Ammon's horn (tissue), 1 donor: Measurements from ENCODE around the gene OR5C1.
A peak's percentile ranks its signal among the peaks of the same experiment; 100 is the strongest.
"Not testable (repeated sequence)": the region's sequence is repeated elsewhere in the genome, so short reads cannot be mapped to it uniquely, and the experiment has no call there.

ENCODE experiments used
- DNase-seq: peaks from one replicate; pipeline ENCODE4 v3.0.0-alpha.2; 2016; ENCODE audit warnings: low spot score

The OR5C1 gene

DNA sequence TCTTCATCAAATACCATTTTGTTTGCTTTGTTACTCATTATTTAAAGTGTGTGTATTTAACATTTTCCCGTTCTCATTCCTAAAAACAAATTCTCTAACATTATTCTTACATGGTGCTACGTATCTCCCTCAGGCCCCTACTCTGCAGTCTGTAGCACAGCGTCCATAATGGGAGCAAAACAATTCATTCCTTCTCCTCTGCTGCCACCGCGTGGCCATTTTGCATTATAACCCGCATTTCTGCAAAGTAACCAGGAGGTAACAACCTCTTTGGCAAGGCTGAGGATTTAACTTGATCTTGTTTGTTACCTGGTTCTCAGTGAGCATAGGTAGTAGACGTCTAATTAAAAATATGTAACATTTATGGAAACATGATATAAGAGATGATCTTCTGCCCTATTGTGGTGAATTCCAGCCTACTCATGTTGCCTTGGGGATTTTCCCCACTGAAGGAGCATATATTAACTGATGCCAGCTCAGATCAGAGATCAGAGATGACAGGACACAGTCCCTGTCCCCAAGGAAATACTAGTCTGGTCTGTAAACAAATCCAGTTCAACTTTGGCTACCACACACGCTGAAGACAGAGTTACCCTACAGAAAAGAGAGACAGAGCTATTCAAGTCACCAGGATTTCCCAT lies 21.7 kb downstream of the OR5C1 start:
- peak; percentile 94 for DNase-seq

DNA sequence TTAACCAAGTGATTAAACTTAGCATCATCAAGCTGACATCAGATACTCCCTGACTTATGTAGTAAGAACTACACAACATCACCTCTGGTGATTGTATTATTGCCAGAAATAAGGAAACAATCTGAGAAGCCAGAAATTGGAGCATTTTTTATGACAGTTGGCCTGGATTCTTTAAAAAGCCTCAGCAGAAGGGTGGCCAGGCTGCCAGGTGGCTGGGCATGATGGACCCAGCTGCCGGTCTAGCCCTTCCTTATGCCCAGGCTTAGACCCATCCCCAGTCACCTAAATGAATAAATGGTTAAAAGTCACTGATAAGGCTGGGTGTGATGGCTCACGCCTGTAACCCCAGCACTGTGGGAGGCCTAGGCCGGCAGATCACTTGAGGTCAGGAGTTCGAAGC lies 24.0 kb downstream of the OR5C1 start:
- DNase-seq = no peak

DNA sequence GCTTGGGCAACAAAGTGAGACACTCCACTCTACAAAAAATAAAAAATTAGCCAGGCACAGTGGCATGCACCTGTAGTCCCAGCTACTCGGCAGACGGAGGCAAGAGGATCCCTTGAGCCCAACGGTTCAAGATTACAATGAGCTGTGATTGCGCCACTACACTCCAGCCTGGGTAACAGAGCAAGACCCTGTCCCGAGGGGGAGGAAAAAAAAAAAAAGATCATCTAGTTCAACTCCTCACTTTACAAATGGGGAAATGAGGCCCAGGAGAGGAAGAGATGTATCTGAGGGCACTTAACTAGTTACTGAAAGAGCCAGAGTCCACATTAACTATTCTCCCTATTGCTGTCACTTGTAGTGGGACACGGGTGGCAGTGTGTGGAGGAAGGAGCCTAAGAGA lies 25.8 kb downstream of the OR5C1 start:
- no peak for DNase-seq

DNA sequence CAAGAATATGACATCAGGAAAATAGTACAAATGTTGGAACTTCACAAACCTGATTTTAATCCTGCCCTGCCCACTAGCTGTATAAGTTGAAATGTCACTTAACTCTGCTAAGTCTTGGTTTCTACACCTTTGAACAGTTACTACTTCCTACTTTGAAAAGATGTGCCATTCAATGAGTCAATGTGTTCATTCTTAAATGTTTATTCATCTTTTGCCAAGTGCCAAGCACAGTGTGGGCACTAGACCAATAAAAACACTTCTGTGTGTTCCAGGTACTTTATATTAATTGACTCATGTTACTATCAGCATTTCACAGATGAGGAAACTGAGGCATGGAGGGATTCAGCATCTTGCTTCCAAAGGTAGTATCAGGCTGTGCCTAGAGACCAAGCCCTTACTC lies 26.8 kb downstream of the OR5C1 start:
- no peak for DNase-seq

DNA sequence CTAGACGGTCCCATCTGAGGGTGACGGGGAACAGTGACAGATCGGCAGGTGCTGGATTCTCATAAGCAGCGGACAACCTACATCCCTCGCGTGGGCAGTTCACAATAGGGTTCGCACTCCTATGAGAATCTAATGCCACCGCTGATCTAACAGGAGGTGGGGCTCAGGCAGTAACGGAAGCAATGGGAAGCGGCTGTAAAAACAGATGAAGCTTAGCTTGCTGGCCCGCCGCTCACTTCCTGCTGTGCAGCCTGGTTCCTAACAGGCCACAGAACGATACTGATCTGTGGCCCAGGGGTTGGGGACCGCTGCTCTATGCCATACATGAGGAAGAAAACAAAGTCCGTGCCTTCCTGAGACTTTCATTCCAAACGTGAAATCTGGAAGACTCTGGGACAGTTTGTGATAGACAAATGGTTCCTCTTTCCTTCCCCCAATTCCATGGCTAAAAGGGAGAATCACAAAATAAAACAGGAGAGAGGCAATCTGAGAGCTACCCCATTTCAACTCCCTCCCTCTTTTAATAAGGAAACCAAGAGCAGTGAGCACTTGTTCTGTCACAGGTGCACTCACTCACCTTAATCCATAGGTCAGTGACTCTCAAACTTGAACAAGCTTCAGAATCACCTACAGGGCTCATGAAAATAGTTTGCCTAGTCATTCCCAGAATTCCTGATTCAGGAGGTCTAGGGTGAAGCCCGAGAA lies 27.6 kb downstream of the OR5C1 start:
- peak; percentile 66 for DNase-seq

DNA sequence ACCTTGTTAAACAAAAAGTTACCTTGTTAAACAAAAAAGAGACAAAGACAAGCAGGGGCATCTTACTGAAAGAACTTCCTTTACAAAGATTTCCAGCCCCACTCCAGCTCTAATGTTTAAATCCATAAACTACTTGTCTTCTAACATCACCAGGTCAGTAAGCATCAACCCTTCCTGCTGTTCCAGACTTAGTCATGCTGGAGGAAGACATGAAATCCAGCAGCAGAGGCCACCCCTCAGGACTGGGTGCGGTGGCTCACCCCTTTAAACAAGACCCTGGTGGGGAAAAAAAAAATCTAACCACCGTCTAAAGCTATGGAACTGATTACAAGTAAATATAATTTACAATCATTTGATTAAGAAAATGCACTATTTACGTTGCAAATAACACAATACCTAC lies 30.6 kb downstream of the OR5C1 start:
- DNase-seq = no peak

DNA sequence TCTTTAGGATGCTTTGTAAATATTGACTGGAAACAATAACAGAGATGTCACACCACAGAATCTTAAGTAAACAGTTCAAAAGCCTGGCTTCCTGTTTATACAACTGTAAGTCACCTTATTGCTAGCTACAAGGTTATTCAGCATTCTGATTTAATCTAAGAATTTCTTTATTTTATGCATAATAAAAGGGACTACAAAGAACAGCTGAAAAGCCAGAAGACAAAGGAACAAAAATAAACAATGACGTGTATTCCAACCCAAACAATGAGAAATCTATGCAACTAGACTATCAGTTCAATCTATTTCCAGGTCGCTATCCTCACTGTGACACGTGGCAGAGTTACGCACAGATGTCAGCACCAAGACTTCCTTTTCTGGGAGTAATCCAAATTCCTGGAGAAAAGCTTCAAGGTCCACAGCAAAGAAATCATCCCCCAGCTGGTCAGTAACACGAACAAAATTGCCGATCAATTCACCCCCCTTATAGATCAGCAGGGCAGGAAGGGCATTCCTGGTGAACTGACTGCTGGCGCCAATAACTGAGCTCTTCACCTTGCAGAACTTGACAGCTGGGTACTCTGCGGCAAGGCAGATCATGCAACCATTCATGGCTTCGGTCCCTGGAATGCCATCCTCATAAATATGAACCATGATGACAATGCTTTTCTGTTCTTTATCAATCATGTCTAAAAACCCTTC lies 31.2 kb downstream of the OR5C1 start:
- DNase-seq = no peak

DNA sequence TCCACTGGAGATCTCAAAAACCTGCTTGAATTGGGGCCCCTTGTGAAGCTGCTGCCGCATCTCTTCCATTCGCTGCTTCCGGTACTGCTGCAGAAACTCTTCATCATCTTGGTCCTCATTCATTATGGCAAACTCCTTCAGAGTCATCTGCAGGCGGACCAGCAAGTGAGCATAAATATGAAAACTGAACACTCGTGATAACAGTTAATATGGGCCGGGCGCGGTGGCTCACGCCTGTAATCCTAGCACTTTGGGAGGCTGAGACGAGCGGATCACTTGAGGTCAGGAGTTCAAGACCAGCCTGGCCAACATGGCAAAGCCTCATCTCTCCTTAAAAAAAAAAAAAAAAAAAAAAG lies 31.7 kb downstream of the OR5C1 start:
- no peak for DNase-seq

DNA sequence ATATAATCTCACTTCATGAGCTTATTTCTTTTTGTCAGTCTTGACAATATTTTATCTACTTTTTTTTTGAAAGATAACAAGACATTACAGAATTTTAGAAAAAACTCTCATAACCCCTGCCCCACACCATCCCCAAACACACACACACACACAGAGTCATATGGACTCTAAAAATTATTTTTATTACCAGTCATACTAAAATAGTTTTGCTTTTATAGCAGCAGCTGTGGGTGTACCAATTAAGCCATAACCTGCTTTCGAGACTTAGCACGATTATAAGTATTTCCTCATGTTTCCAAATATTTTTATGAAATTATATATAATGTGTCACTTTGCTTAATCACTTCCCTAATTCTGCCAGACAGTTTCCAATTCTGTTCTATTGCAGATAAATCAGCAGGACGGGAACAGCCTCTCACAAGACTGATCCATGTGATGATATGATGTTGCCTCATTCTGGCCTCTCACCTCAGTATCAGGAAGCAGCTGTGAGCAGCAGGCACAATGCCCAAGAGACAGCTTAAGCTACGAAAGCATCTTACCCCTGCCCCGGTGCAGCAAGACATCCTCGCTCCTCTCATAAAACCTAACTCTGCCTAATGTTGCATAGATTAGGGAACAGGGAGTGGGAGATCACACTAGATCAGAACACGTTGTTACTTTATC lies 32.7 kb downstream of the OR5C1 start:
- peak; percentile 33 for DNase-seq

DNA sequence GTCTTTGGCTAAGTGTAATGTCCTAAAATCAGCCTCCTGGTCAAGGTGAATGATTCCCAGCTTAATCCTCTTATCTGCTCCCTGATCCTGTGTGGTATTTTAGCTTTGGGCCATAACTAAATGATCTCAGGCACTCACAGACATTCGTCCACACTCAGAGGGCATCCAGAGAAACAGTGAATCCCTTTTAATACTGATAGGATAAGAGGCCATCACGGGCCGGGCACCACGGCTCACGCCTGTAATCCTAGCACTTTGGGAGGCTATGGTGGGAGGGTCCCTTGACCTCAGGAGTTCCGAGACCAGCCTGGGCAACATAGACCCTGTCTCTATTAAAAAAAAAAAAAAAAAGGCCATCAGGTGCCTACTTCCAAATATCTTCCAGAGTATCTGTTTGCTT lies 33.3 kb downstream of the OR5C1 start:
- DNase-seq = no peak

DNA sequence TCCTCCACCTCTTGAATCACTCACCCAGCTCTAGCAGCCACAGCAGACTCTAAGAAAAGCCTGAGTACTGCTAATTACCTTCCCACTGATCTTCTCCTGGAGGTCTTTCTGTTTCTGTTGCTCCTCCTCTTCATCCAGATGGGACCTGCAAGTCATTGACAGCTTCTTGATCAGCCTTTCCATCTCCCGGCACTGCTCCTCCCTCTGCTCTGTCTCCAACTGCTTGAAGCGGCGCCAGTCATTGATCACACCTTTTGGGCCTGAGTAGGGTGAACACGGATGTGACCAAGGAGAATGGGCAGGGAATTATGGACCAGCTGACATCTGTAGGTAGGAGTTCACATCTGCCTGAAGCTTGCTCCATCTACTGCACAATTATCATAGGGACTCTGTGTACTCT lies 34.2 kb downstream of the OR5C1 start:
- no peak for DNase-seq

DNA sequence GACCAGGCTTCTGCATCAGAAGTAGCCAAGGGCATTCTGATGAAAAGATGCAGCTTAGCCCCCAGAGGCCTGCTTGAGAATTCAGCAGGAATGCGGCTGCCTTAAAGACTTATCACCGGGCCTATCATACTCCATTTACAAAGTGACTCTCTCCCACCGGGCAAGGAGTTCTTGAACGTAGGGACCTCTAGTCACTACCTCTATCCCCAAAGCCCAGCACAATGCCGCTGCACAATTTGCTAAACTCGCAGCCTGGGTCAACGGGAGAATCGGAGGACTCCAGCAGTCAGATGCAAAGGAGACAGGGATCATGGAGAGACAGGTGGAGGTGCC lies 39.0 kb downstream of the OR5C1 start:
- no peak for DNase-seq

DNA sequence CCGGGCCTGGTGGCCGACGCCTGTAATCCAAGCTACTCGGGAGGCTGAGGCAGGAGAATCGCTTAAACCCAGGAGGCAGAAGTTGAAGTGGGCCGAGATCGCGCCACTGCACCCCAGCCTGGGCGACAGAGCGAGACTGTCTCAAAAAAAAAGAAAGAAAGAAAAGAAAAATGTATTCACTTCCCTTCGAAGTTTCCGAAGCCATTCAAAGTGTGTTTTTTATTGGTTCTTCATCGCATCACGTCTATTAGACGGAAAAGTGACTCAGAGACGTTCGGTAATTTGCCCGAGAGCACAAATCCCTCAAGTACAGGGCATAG lies 40.2 kb downstream of the OR5C1 start:
- not testable (repeated sequence) for DNase-seq

DNA sequence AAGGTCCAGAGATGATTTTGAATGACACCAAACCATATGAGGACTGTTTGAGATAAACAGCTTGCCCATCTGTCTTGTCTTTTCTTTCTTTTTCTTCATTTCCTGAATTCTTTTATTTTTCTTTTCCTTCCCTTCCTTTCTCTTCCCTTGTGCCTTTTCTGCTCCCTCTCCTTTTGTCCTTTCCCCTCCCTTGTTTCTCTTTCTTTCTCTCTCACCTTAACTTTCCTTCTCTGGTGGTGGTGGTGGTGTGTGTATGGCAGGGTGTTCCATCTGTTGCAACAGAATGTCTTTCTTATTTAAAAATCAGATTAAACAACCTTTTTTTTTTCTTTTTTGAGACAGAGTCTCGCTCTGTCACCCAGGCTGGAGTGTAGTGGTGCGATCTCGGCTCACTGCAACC lies 43.5 kb downstream of the OR5C1 start:
- DNase-seq = no peak

DNA sequence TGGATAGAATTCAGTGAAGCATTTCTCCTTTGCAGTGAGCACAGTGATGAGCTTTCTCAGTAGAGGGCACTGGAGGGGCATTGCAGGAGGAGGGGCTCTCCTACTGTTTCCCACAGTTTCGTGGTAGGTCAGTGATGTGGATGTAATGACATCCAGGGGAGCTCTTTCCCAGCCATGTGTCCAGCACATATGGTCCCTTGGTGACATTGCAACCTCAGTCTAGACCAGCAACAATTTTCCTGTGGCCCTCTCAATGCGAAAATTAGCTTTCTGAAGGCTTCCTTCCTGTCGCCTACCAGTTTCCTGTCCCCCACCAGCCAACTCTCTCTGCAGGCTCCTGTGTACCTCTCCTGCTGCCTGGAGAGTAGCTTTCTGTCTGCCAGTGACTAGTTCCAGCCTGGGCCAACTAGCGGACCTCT lies 46.6 kb downstream of the OR5C1 start:
- DNase-seq = no peak

DNA sequence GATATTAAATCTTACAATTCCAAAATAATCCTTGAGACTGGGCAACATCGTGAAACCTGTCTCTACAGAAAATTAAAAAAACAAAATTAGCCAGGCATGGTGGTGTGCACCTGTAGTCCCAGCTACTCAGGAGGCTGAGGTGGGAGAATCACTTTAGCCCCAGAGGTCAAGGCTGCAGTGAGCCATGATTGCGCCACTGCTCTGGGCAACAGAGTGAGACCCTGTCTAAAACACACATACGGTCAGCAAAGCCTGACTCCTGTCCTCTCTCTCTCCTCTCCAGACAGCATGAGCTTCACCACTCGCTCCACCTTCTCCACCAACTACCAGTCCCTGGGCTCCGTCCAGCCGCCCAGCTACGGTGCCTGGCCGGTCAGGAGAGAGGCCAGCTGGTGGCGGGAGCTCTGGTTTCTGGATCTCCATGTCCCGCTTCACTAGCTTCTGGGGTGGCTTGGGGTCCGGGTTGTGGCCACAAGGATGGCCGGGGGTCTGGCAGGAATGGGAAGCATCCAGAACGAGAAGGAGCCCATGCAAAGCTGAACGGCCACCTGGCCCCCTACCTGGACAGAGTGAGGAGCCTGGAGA lies 48.6 kb downstream of the OR5C1 start:
- no peak for DNase-seq

DNA sequence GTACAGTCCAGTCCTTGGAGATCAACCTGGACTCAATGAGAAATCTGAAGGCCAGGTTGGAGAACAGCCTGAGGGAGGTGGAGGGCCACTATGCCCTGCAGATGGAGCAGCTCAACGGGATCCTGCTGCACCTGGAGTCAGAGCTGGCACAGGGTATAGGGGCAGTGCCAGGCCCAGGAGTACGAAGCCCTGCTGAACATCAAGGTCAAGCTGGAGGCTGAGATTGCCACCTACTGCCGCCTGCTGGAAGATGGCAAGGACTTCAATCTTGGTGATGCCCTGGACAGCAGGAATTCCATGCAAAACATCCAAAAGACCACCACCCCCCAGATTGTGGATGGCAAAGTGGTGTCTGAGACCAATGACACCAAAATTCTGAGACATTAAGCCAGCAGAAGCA lies 49.7 kb downstream of the OR5C1 start:
- DNase-seq = not testable (repeated sequence)
